ENCODE results near the gene POLG. TPM values are rescaled to one million over a fixed set of nuclear protein-coding genes. Genes with fewer than 3 reads are reported as not detected.

Gene POLG
- total RNA-seq, 1 donor from 2014 or later = 73.5 TPM

DNA sequence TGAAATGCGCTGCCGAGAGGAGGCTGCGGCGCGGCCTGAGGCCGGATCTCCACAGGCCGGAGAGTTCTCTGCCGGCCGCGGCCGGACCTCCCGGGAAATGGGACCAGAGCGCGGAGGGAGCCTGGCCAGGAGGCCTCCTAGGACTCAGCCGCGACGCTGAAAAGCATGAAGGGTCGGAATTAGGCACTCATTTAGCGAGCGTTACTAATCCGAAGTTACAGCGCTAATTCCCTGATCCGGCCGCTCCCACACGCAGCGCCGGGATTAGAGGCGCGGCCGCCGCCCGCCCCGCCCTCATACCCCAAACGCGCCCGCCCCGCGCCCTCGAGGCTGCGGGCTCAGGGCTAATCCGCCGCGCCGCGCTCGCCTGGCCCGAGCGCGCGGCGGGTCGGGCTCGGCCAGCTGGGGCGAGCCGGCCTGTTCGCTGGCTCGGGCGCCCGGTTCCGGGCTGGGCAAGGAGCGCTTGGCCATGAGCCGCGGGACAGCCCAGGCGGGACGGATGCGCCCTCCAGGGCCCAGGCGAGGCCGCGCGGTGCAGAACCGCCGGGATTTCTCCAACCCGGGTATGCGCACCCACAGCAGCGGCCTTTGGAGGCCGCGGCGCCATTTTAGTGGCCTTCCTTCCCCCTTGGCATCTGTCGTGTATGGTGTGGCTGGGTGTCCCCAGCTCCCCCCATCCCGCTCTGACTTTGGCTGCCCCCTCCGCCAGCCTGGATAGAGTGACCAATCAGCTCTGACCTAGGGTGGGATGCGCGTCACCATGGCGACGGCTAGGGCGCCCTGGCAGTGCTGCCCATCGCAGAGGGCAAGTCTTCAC, 36.8 kb upstream of the POLG start:
- H3K36me3 Mint-ChIP-seq (ENCODE audit: low read depth) = no peaks in the 10 kb centered on the region
- TF ChIP-seq, protein P1, sequence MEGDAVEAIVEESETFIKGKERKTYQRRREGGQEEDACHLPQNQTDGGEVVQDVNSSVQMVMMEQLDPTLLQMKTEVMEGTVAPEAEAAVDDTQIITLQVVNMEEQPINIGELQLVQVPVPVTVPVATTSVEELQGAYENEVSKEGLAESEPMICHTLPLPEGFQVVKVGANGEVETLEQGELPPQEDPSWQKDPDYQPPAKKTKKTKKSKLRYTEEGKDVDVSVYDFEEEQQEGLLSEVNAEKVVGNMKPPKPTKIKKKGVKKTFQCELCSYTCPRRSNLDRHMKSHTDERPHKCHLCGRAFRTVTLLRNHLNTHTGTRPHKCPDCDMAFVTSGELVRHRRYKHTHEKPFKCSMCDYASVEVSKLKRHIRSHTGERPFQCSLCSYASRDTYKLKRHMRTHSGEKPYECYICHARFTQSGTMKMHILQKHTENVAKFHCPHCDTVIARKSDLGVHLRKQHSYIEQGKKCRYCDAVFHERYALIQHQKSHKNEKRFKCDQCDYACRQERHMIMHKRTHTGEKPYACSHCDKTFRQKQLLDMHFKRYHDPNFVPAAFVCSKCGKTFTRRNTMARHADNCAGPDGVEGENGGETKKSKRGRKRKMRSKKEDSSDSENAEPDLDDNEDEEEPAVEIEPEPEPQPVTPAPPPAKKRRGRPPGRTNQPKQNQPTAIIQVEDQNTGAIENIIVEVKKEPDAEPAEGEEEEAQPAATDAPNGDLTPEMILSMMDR (conservative IDR thresholded peaks at IDR 0.05) = no peak
- DNase-seq (ENCODE audit: low read depth, low spot score) = no peak
- peaks cover 18% of the 10 kb centered on the region for H3K4me1 Mint-ChIP-seq
- H3K27ac Mint-ChIP-seq (ENCODE audit: unreplicated experiment) = no peak overlapping the region
- no peak overlapping the region for H3K4me3 Mint-ChIP-seq
- no peaks in the 10 kb centered on the region for H3K9me3 Mint-ChIP-seq
- peaks cover 99% of the 10 kb centered on the region for H3K27me3 Mint-ChIP-seq (ENCODE audit: low read depth)

DNA sequence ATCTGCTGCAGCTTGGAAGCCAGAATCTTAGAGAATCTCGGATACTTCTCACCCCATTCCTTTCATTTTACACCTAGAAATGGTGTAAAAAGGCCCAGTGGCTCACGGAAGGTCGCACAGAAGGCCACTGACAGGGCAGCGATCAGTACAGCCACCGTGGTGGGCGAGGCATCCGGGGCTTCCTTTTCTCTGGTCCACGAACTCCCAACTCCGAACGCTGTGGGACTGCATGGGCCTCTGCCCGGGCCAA, 36.3 kb upstream of the POLG start:
- no peak overlapping the region for H3K27ac Mint-ChIP-seq (ENCODE audit: unreplicated experiment)
- no peak overlapping the region for H3K4me3 Mint-ChIP-seq
- H3K9me3 Mint-ChIP-seq = no peaks in the 10 kb centered on the region
- H3K36me3 Mint-ChIP-seq (ENCODE audit: low read depth) = no peaks in the 10 kb centered on the region
- TF ChIP-seq, protein P1 (conservative IDR thresholded peaks at IDR 0.05) = no peak
- no peak for DNase-seq (ENCODE audit: low read depth, low spot score)
- peaks cover 18% of the 10 kb centered on the region for H3K4me1 Mint-ChIP-seq
- peaks cover 99% of the 10 kb centered on the region for H3K27me3 Mint-ChIP-seq (ENCODE audit: low read depth)

DNA sequence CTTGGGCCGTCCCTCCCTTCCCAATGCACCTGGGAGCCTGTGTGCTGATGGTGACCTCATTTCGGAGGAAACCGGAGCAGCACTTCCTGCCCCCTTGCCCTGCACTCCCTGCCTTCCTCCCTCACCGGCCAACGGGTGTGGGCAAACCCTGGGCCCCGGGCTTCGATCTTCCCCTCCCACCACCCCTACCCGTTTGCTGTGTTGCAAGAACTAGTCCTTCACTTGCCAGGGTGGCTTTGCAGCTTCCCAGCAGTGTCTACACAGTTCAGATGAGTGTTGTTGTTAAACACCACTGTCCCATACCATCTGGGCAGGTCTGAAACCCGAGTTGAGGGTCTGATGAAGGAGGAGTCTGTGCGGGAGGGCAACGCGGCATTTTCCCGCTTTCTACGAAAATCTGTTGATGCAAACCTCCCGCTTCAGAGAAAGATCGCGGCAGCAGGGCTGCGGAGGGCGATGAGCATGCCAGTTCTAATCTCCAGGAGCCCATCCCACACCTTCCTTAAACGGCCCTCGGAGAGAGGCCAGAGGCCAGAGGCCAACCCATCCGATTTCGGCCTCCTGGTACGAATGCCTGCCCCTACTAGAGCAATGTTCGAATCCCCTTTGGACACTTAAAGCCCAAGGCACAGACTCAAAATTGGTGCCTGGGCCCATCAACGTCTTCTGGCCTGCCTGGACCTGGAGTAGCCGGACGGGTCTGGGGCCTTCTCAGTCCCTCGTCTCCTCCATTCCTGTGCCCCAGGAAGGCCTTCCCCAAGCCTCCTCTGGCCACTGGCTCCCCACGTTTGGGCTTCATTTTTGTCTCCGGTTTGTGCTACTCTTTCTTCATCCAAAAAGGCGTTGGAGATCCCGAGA, 35.7 kb upstream of the POLG start:
- no peak overlapping the region for H3K4me3 Mint-ChIP-seq
- no peak overlapping the region for H3K27ac Mint-ChIP-seq (ENCODE audit: unreplicated experiment)
- peaks cover 99% of the 10 kb centered on the region for H3K27me3 Mint-ChIP-seq (ENCODE audit: low read depth)
- no peaks in the 10 kb centered on the region for H3K36me3 Mint-ChIP-seq (ENCODE audit: low read depth)
- H3K9me3 Mint-ChIP-seq = no peaks in the 10 kb centered on the region
- DNase-seq (ENCODE audit: low read depth, low spot score) = no peak
- TF ChIP-seq, protein P1 (conservative IDR thresholded peaks at IDR 0.05) = no peak
- H3K4me1 Mint-ChIP-seq = peaks cover 18% of the 10 kb centered on the region

DNA sequence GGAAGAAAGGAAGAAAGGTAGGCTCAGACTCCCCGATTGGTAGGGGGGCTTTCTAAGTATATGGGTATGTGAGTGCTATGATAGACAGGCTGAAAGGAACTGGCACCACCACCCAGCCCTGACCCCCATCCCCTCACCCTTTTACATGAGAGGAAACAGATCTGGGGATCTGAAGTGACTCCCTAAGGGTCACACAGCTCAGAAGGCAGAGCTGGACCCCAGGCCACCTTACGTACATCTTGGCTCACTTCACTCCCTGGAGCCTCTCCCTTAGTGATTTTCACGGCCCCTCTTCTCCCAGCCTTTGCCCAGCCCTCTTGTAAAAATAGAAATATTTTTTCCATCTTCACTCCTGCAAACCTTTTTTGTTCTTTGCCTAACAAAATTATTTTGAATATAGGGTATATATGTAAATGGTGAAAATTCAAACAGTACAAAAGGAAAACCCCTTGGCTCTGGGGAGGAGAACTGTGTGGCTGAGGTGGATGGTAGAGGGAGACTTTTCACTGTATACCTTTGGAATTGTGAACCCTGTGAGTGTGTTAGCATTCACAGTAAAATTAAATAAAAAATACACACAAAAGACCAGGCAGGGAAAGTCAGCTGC, 34.8 kb upstream of the POLG start:
- no peak for DNase-seq (ENCODE audit: low read depth, low spot score)
- no peaks in the 10 kb centered on the region for H3K36me3 Mint-ChIP-seq (ENCODE audit: low read depth)
- peak overlapping the region; percentile 52 for H3K4me3 Mint-ChIP-seq
- peaks cover 18% of the 10 kb centered on the region for H3K4me1 Mint-ChIP-seq
- no peaks in the 10 kb centered on the region for H3K9me3 Mint-ChIP-seq
- TF ChIP-seq, protein P1 (conservative IDR thresholded peaks at IDR 0.05) = no peak
- H3K27ac Mint-ChIP-seq (ENCODE audit: unreplicated experiment) = no peak overlapping the region
- H3K27me3 Mint-ChIP-seq (ENCODE audit: low read depth) = peaks cover 99% of the 10 kb centered on the region

DNA sequence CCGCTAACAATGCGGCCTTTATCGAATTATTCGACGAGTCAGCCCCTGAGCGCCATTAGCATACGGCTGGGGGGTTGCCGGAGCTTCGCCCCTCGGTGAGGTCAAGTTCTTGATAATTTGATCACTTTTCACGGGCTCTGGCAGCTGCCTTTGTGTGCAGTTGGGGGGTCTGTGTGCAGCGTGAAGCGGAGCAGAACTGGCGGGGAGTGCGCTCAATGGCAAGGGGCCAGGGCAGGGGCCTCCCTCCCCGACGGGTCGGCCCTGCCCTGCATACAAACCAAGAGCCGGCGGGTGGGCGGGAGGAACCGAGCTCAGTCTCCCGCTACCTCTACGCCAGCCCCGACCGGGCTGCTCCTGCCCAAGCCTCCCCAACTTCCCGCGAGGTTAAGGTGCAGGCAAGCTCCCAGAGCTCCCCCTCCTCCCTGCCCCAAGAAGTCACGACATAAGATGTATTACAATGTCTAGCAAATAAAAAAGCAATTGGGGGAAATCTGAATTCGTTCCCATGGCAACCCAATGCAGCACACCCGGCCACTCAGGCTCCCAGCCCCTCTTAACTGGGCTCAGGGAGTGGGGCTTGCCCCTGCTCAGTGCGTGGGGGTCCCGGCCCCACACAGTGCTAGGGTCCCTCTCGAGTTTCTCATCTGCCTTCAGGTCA, 34.1 kb upstream of the POLG start:
- no peaks in the 10 kb centered on the region for H3K9me3 Mint-ChIP-seq
- DNase-seq (ENCODE audit: low read depth, low spot score) = no peak
- H3K4me3 Mint-ChIP-seq = peak overlapping the region; percentile 52

More for the DNA sequence above, 34.1 kb upstream of the POLG start:
- H3K27me3 Mint-ChIP-seq (ENCODE audit: low read depth) = peaks cover 99% of the 10 kb centered on the region
- no peak overlapping the region for H3K27ac Mint-ChIP-seq (ENCODE audit: unreplicated experiment)
- TF ChIP-seq, protein P1 (conservative IDR thresholded peaks at IDR 0.05) = no peak
- no peaks in the 10 kb centered on the region for H3K36me3 Mint-ChIP-seq (ENCODE audit: low read depth)
- peaks cover 18% of the 10 kb centered on the region for H3K4me1 Mint-ChIP-seq

Measured in neural crest cell (in vitro differentiated cells).